Gastrocnemius medialis (tissue), 4 donors: ENCODE measurements around the gene MFAP5.

ENCODE experiments used
- CTCF ChIP-seq, 5 experiments: fragments of 450-650 bp in 3 of 5; fragments of 200-600 bp in 2 of 5; sonication (generic) in 2 of 5; IDR thresholded peaks in 4 of 5; conservative IDR thresholded peaks in 1 of 5; 1 replicate in 4 of 5; 2 replicates in 1 of 5; pipeline ENCODE4 v1.5.1; 2016 to 2019; ENCODE audit warnings: antibody characterized with exemption in 5 of 5, mild to moderate bottlenecking in 3 of 5, moderate library complexity in 3 of 5
- POLR2A ChIP-seq, 2 donors: fragments of 450-650 bp; IDR thresholded peaks; one replicate each; pipeline ENCODE4 v1.6.1; 2017; ENCODE audit warnings: antibody characterized with exemption in 2 of 2, mild to moderate bottlenecking in 2 of 2, moderate library complexity in 2 of 2

GRCh38 chr12:8648576-8649205 lies 13.9 kb downstream of the MFAP5 start:
- TF ChIP-seq POLR2A (IDR thresholded peaks at IDR 0.05) (no peak), CTCF (IDR thresholded peaks at IDR 0.05 in 4 of 5, conservative IDR thresholded peaks at IDR 0.05 in 1 of 5) (no peak)
